ENCODE data around the gene SOBP. TPM values are rescaled to one million over a fixed set of nuclear protein-coding genes. Genes with fewer than 3 reads are reported as not detected.

SOBP gene
- total and polyA plus RNA-seq, 2 donors (not counting 1 experiment from before 2014, with no cell fraction given), result 0.82 to 1.5 TPM

DNA sequence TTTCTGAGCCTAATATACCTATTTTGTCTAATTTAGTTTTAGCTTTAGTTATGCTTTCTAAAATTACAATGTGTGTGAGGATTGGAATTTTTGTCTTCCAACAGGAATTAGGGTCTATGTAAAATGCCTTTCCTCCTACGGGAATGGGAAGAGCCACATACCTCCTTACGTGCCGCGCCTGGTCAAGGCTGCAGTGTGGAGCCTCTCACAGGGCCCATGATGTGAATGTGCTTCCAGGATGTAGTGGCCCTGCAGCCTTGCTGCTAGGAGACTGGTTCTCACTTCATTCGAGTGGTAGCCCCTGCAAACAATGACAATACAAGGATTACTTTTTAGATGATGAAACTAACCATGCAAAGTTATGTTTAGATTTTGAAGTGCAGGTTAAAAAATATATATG is 110.2 kb downstream of the SOBP start:
- no peak for ATAC-seq (ENCODE audit: low read depth)
- TF ChIP-seq, protein P1, sequence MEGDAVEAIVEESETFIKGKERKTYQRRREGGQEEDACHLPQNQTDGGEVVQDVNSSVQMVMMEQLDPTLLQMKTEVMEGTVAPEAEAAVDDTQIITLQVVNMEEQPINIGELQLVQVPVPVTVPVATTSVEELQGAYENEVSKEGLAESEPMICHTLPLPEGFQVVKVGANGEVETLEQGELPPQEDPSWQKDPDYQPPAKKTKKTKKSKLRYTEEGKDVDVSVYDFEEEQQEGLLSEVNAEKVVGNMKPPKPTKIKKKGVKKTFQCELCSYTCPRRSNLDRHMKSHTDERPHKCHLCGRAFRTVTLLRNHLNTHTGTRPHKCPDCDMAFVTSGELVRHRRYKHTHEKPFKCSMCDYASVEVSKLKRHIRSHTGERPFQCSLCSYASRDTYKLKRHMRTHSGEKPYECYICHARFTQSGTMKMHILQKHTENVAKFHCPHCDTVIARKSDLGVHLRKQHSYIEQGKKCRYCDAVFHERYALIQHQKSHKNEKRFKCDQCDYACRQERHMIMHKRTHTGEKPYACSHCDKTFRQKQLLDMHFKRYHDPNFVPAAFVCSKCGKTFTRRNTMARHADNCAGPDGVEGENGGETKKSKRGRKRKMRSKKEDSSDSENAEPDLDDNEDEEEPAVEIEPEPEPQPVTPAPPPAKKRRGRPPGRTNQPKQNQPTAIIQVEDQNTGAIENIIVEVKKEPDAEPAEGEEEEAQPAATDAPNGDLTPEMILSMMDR (IDR thresholded peaks at IDR 0.05), result no peak
- no peak for TF ChIP-seq EZH2 (IDR thresholded peaks at IDR 0.05; ENCODE audit: borderline replicate concordance, insufficient read depth, low read depth, low read length, poor library complexity, severe bottlenecking)
- ChIA-PET POLR2A (no interaction called here), CTCF (no interaction called here)
- Histone ChIP-seq H3K9ac (ENCODE audit: low read length) (no peak overlapping the region), H3K27ac (ENCODE audit: low read length in 2 of 2) (no peak overlapping the region), H3K36me3 (replicated peaks in 1 of 2; ENCODE audit: control extremely low read depth in 1 of 2, control insufficient read depth in 1 of 2, extremely low read depth in 1 of 2, insufficient read depth in 2 of 2, low read length in 1 of 2) (no peaks in the 10 kb centered on the region), H3K9me3 (ENCODE audit: control extremely low read depth in 1 of 3, control insufficient read depth in 2 of 3, insufficient read depth in 1 of 3, low read length in 2 of 3) (no peaks in the 10 kb centered on the region), H3K4me1 (ENCODE audit: control insufficient read depth in 2 of 2, insufficient read depth in 2 of 2, low read length in 2 of 2) (peaks cover 0 to 7% of the 10 kb centered on the region in 2 donors), H2AFZ (ENCODE audit: insufficient read depth, low read depth, low read length, poor library complexity, severe bottlenecking) (no peak overlapping the region), H3K27me3 (replicated peaks in 1 of 4; ENCODE audit: control extremely low read depth in 1 of 4, control insufficient read depth in 3 of 4, insufficient read depth in 4 of 4, low read length in 3 of 4) (no peaks in the 10 kb centered on the region), H3K79me2 (ENCODE audit: control insufficient read depth, insufficient read depth, low read length) (no peaks in the 10 kb centered on the region), H4K20me1 (ENCODE audit: control insufficient read depth, insufficient read depth, low read length, poor library complexity, severe bottlenecking) (no peaks in the 10 kb centered on the region), H3K4me2 (replicated peaks; ENCODE audit: low read depth, low read length, poor library complexity, severe bottlenecking) (no peak overlapping the region), H3K4me3 (ENCODE audit: control extremely low read depth in 1 of 5, extremely low read depth in 1 of 5, insufficient read depth in 1 of 5, low read depth in 2 of 5, low read length in 4 of 5) (no peak overlapping the region)
- Mint-ChIP-seq H3K9me3 (ENCODE audit: insufficient read depth) (no peaks in the 10 kb centered on the region), H3K27ac (no peak overlapping the region), H3K27me3 (peaks cover 8% of the 10 kb centered on the region), H3K4me3 (no peak overlapping the region), H3K4me1 (peaks cover 9% of the 10 kb centered on the region)
- no peak for DNase-seq
- intact Hi-C loops (cut with micrococcal nuclease), result no loop called here
- 100% methylated on average over 4 of the region's 5 CpGs for WGBS (ENCODE audit: insufficient coverage)

DNA sequence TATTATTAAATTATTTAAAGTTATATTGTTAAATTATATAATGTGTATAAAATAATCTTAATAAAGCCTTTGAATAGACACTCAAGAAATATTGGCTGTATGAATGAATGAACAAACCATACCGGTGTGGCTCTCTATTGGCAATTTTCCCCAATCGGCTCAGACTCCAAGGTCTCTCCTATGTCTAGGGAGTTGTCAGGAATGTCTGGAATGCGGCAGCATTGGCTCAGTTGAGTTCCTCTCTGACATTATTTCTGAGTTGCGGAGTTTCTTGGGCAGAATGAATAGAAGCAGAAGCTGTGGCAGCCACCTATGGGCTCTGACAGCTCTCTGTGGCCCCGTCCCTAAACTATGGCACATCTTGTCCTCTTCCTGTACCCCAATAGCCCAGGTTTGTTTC is 111.0 kb downstream of the SOBP start:
- CTCF ChIA-PET, result no interaction called here

More for the DNA sequence above, 111.0 kb downstream of the SOBP start:
- intact Hi-C loops (cut with micrococcal nuclease), result no loop called here
- no peak overlapping the region for H3K4me3 Mint-ChIP-seq
- H3K9ac ChIP-seq (ENCODE audit: low read length), result no peak overlapping the region
- no peak overlapping the region for H3K4me2 ChIP-seq (replicated peaks; ENCODE audit: low read depth, low read length, poor library complexity, severe bottlenecking)
- TF ChIP-seq, protein P1 (IDR thresholded peaks at IDR 0.05), result no peak
- H4K20me1 ChIP-seq (ENCODE audit: control insufficient read depth, insufficient read depth, low read length, poor library complexity, severe bottlenecking), result no peaks in the 10 kb centered on the region
- H3K9me3 ChIP-seq (ENCODE audit: control extremely low read depth in 1 of 3, control insufficient read depth in 2 of 3, insufficient read depth in 1 of 3, low read length in 2 of 3), result no peaks in the 10 kb centered on the region
- no peaks in the 10 kb centered on the region for H3K36me3 ChIP-seq (replicated peaks in 1 of 2; ENCODE audit: control extremely low read depth in 1 of 2, control insufficient read depth in 1 of 2, extremely low read depth in 1 of 2, insufficient read depth in 2 of 2, low read length in 1 of 2)
- ATAC-seq (ENCODE audit: low read depth) (no peak), DNase-seq (no peak)
- H2AFZ ChIP-seq (ENCODE audit: insufficient read depth, low read depth, low read length, poor library complexity, severe bottlenecking), result no peak overlapping the region
- H3K4me1 ChIP-seq (ENCODE audit: control insufficient read depth in 2 of 2, insufficient read depth in 2 of 2, low read length in 2 of 2), result peaks cover 0 to 7% of the 10 kb centered on the region in 2 donors
- H3K4me1 Mint-ChIP-seq, result peaks cover 9% of the 10 kb centered on the region
- H3K9me3 Mint-ChIP-seq (ENCODE audit: insufficient read depth), result no peaks in the 10 kb centered on the region
- H3K27ac ChIP-seq (ENCODE audit: low read length in 2 of 2), result no peak overlapping the region
- POLR2A ChIA-PET, result no interaction called here
- H3K27me3 ChIP-seq (replicated peaks in 1 of 4; ENCODE audit: control extremely low read depth in 1 of 4, control insufficient read depth in 3 of 4, insufficient read depth in 4 of 4, low read length in 3 of 4), result no peaks in the 10 kb centered on the region
- no peak overlapping the region for H3K4me3 ChIP-seq (ENCODE audit: control extremely low read depth in 1 of 5, extremely low read depth in 1 of 5, insufficient read depth in 1 of 5, low read depth in 2 of 5, low read length in 4 of 5)
- H3K79me2 ChIP-seq (ENCODE audit: control insufficient read depth, insufficient read depth, low read length), result no peaks in the 10 kb centered on the region
- WGBS (ENCODE audit: insufficient coverage), result 85% methylated on average over 3 of the region's 5 CpGs
- peaks cover 4% of the 10 kb centered on the region for H3K27me3 Mint-ChIP-seq
- H3K27ac Mint-ChIP-seq, result no peak overlapping the region
